Gastrocnemius medialis (tissue), 4 donors: ENCODE results near the gene ZFP3. TPM values are rescaled to one million over a fixed set of nuclear protein-coding genes. Genes with fewer than 3 reads are reported as not detected.
"Not testable (repeated sequence)": the region's sequence is repeated elsewhere in the genome, so short reads cannot be mapped to it uniquely, and the experiment has no call there.

Experiments
- ATAC-seq, 2 donors: fragments of 150-250 bp; one replicate each; pipeline ENCODE4 v1.9.1; 2016
- DNase-seq, 2 donors: peaks; one replicate each; pipeline ENCODE4 v3.0.0-alpha.2; 2019
- H3K27ac ChIP-seq, 4 donors: fragments of 200-600 bp; sonication (generic); 1 replicate in 1 of 4; 2 replicates in 3 of 4; pipeline ENCODE4 v1.5.1; 2016 to 2018; ENCODE audit warnings: mild to moderate bottlenecking in 2 of 4, moderate library complexity in 1 of 4
- H3K27me3 ChIP-seq, 3 donors: fragments of 200-600 bp; sonication (generic) in 2 of 3; 1 replicate in 1 of 3; 2 replicates in 2 of 3; pipeline versions ENCODE4 v1.5.1 to v1.6.0; 2016 to 2019; ENCODE audit warnings: mild to moderate bottlenecking in 1 of 3, moderate library complexity in 1 of 3
- H3K36me3 ChIP-seq, 2 donors: fragments of 200-600 bp; sonication (generic) in 1 of 2; one replicate each; pipeline ENCODE4 v1.5.1; 2017 to 2018
- H3K4me1 ChIP-seq, 2 donors: fragments of 200-600 bp; sonication (generic) in 1 of 2; one replicate each; pipeline ENCODE4 v1.5.1; 2016 to 2017; ENCODE audit warnings: mild to moderate bottlenecking in 2 of 2
- H3K4me3 ChIP-seq, 4 donors: fragments of 200-600 bp; sonication (generic) in 3 of 4; 1 replicate in 1 of 4; 2 replicates in 3 of 4; pipeline ENCODE4 v1.5.1; 2016 to 2019; ENCODE audit warnings: mild to moderate bottlenecking in 2 of 4
- H3K9me3 ChIP-seq, 3 donors: fragments of 200-600 bp; sonication (generic) in 2 of 3; 1 replicate in 1 of 3; 2 replicates in 2 of 3; pipeline ENCODE4 v1.5.1; 2016 to 2019
- CTCF ChIP-seq, 5 experiments: fragments of 450-650 bp in 3 of 5; fragments of 200-600 bp in 2 of 5; sonication (generic) in 2 of 5; IDR thresholded peaks in 4 of 5; conservative IDR thresholded peaks in 1 of 5; 1 replicate in 4 of 5; 2 replicates in 1 of 5; pipeline ENCODE4 v1.5.1; 2016 to 2019; ENCODE audit warnings: antibody characterized with exemption in 5 of 5, mild to moderate bottlenecking in 3 of 5, moderate library complexity in 3 of 5
- POLR2A ChIP-seq, 2 donors: fragments of 450-650 bp; IDR thresholded peaks; one replicate each; pipeline ENCODE4 v1.6.1; 2017; ENCODE audit warnings: antibody characterized with exemption in 2 of 2, mild to moderate bottlenecking in 2 of 2, moderate library complexity in 2 of 2
- in situ Hi-C, 4 donors: fragments of 200-750 bp; cut with MboI; loops; one replicate each; pipeline versions ENCODE4 v1.15.0 to v1.8.0; 2017; ENCODE audit warnings: low sequenced_read_pairs in 4 of 4
- intact Hi-C: fragments of 100-400 bp; cut with DNase I; formaldehyde crosslinking; loops from one replicate; pipeline ENCODE4 v1.15.1; 2023; ENCODE audit warnings: low total_unique reads
- total RNA-seq, 4 donors: library from RNA; depleted of rRNA; stranded (reverse); fragments of >200 nt; gene quantifications; one replicate each; pipeline versions ENCODE4 v1.1.0 to v1.2.3, GENCODE V29; 2016

ZFP3 gene
- 10 to 100 TPM in 1 of 4 donors, 1 to 10 TPM in 3; 6.1 to 11.4 (median 7.6) TPM for total RNA-seq

GRCh38 chr17:5078106-5079028, at the start of gene ZFP3:
TSS of gene ZFP3 (plus strand) at chr17:5078467. CDS start at chr17:5091505, 13,038 bp downstream.
- Histone ChIP-seq H3K27me3 (no peaks in the 10 kb centered on the region), H3K36me3 (peaks cover 0 to 18% of the 10 kb centered on the region in 2 donors), H3K27ac (peak within 1 kb of the TSS; percentile 91 to 98 (median 97)), H3K9me3 (peaks cover 0 to 10% (median 0%) of the 10 kb centered on the region in 3 donors), H3K4me1 (peaks cover 17 to 19% of the 10 kb centered on the region in 2 donors), H3K4me3 (peak within 1 kb of the TSS; percentile 88 to 98 (median 94))
- DNase-seq (peak; percentile 81 to 89), ATAC-seq (peak; percentile 98)
- intact Hi-C loops = loop anchor here (1.0 kb wide), 2 partner anchors 34 to 113 kb away; partner anchors contain the start of gene ZNF594
- TF ChIP-seq POLR2A (IDR thresholded peaks at IDR 0.05) (peak; percentile 85 to 90), CTCF (IDR thresholded peaks at IDR 0.05 in 4 of 5, conservative IDR thresholded peaks at IDR 0.05 in 1 of 5) (peak in 2 of 5 experiments; percentile 3 to 31)
- in situ Hi-C loops = no loop called here

GRCh38 chr17:5030168-5030567, 48.1 kb upstream of the ZFP3 start:
- ATAC-seq, in situ Hi-C loops, H3K27ac ChIP-seq, DNase-seq, H3K9me3 ChIP-seq, H3K27me3 ChIP-seq, intact Hi-C loops, H3K4me3 ChIP-seq, H3K36me3 ChIP-seq, H3K4me1 ChIP-seq: not testable (repeated sequence)

- in situ Hi-C loops = no loop called here
- Histone ChIP-seq H3K36me3 (no peaks in the 10 kb centered on the region), H3K27me3 (peaks cover 8 to 11% (median 9%) of the 10 kb centered on the region in 3 donors), H3K9me3 (no peaks in the 10 kb centered on the region), H3K27ac (no peak overlapping the region), H3K4me3 (peak overlapping the region; percentile 43 to 53 (median 47)), H3K4me1 (no peaks in the 10 kb centered on the region)
- ATAC-seq (peak; percentile 58 to 61), DNase-seq (peak; percentile 40 to 65)
- intact Hi-C loops = loop anchor here (2.0 kb wide), 1 partner anchor 31 kb away; no protein-coding TSS in a partner anchor
- TF ChIP-seq POLR2A (IDR thresholded peaks at IDR 0.05) (no peak), CTCF (IDR thresholded peaks at IDR 0.05 in 4 of 5, conservative IDR thresholded peaks at IDR 0.05 in 1 of 5) (peak; percentile 66 to 85 (median 83))
Observed at GRCh38 chr17:5031365-5032082, 46.7 kb upstream of the ZFP3 start.

- Histone ChIP-seq H3K27ac (no peak overlapping the region), H3K9me3 (no peaks in the 10 kb centered on the region), H3K4me1 (no peaks in the 10 kb centered on the region), H3K36me3 (no peaks in the 10 kb centered on the region), H3K4me3 (no peak overlapping the region), H3K27me3 (peaks cover 8 to 11% (median 9%) of the 10 kb centered on the region in 3 donors)
- intact Hi-C loops = loop anchor here (2.0 kb wide), 1 partner anchor 30 kb away; no protein-coding TSS in a partner anchor
- DNase-seq (no peak), ATAC-seq (no peak)
- in situ Hi-C loops = no loop called here
- no peak for TF ChIP-seq CTCF (IDR thresholded peaks at IDR 0.05 in 4 of 5, conservative IDR thresholded peaks at IDR 0.05 in 1 of 5)
- no peak for TF ChIP-seq POLR2A (IDR thresholded peaks at IDR 0.05)
Observed at GRCh38 chr17:5032865-5033264, 45.4 kb upstream of the ZFP3 start.
